Esophagus (tissue), 2 donors: ENCODE measurements around the gene SKP2. TPM values are rescaled to one million over a fixed set of nuclear protein-coding genes. Genes with fewer than 3 reads are reported as not detected.
"Not testable (repeated sequence)": the region's sequence is repeated elsewhere in the genome, so short reads cannot be mapped to it uniquely, and the experiment has no call there.

Source experiments
- H3K27ac ChIP-seq, 2 donors: one replicate each; pipeline ENCODE4 v1.5.1; 2013; ENCODE audit warnings: low read depth in 2 of 2, mild to moderate bottlenecking in 2 of 2, inconsistent platforms in 1 of 2, low read length in 1 of 2, moderate library complexity in 1 of 2
- H3K27me3 ChIP-seq, 2 donors: one replicate each; pipeline ENCODE4 v1.6.1; 2013; ENCODE audit warnings: low read length in 2 of 2, control low read depth in 1 of 2, mild to moderate bottlenecking in 1 of 2; ENCODE audit not compliant: insufficient read depth in 2 of 2, control insufficient read depth in 1 of 2
- H3K36me3 ChIP-seq, 2 donors: one replicate each; pipeline ENCODE4 v1.6.1; 2013; ENCODE audit warnings: low read length in 1 of 2; ENCODE audit not compliant: control insufficient read depth in 2 of 2, insufficient read depth in 2 of 2
- H3K4me1 ChIP-seq, 2 donors: one replicate each; pipeline ENCODE4 v1.6.1; 2013; ENCODE audit warnings: low read length in 1 of 2; ENCODE audit not compliant: control insufficient read depth in 2 of 2, insufficient read depth in 2 of 2
- H3K4me3 ChIP-seq, 2 donors: one replicate each; pipeline ENCODE4 v1.5.1; 2013; ENCODE audit warnings: low read length in 2 of 2, mild to moderate bottlenecking in 2 of 2, low read depth in 1 of 2, moderate library complexity in 1 of 2
- H3K9me3 ChIP-seq, 2 donors: one replicate each; pipeline ENCODE4 v1.6.1; 2013; ENCODE audit warnings: mild to moderate bottlenecking in 2 of 2, low read depth in 1 of 2, low read length in 1 of 2, moderate library complexity in 1 of 2; ENCODE audit not compliant: control insufficient read depth in 2 of 2, insufficient read depth in 1 of 2
- WGBS, 2 donors: extraction: QIAGEN DNeasy Blood & Tissue Kit; methylation state at CpG; one replicate each; pipeline ENCODE4 v1.1.7; 2013; 5-methylcytosine and 5-hydroxymethylcytosine counted together
- polyA plus RNA-seq, 2 donors: library from polyadenylated mRNA; stranded (reverse); fragments of 200-250 nt; gene quantifications; one replicate each; pipeline ENCODE4 v1.2.3, GENCODE V29; 2013
- donor health status: healthy with polysubstance abuse.
- donor health status: Bipolar disorder and iron deficiency.

The SKP2 gene
- polyA plus RNA-seq, 2 donors, result 5.1 to 7.5 TPM

DNA sequence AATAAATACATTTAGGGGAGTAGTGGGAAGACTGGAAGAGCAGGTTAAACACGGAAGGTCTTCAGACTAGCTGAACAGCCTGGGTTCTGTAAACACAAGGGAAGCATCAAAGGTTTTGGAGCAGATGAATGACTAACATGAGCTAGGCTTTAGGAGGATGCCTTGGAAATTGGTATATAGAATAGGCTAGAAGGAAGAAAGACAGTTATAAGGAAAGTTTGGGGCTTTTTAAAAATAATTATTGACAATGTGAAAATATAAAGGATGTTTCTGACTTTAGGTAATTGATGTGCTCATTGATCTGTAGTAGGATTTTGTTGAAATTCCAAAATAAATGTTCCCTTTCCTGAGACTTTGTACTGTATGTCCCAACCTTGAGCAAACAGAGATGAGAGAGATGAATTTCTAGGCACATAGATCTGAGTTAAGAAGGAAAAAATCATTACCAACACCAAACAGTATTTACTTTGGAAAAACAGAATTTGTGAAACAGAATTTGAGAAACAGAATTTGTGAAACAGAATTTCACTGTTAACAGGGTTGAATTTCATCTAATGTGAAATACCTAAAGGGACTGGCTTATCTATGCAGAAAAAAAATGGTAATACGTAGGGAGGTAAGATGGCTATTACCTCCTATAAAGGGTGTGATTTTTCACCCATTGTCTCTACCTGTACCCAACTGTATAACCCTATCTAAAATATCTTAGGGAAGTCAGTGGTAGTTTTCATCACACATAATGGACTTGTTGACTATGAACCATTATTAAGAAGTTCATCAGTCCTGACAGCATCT lies 28.8 kb downstream of the SKP2 start:
- 81 to 82% methylated on average over 2 of the region's 2 CpGs for WGBS, 2 donors
- H3K27me3 ChIP-seq, result no peaks in the 10 kb centered on the region
- no peak overlapping the region for H3K4me3 ChIP-seq
- H3K36me3 ChIP-seq, result no peaks in the 10 kb centered on the region
- no peaks in the 10 kb centered on the region for H3K4me1 ChIP-seq
- H3K27ac ChIP-seq, result no peak overlapping the region
- H3K9me3 ChIP-seq, result no peaks in the 10 kb centered on the region

DNA sequence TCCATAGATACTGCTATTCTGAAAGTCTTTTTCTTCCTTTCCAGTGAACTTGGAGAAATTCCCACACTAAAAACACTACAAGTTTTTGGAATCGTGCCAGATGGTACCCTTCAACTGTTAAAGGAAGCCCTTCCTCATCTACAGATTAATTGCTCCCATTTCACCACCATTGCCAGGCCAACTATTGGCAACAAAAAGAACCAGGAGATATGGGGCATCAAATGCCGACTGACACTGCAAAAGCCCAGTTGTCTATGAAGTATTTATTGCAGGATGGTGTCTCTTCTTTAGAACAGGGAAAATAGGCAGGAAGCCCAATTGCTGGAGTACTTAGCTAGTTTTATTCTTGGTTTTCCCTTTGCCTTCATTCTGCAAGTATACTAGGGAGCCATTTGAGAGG lies 29.9 kb downstream of the SKP2 start:
- no peaks in the 10 kb centered on the region for H3K27me3 ChIP-seq
- no peak overlapping the region for H3K27ac ChIP-seq
- WGBS, 2 donors, result 79 to 85% methylated on average over 2 of the region's 2 CpGs

DNA sequence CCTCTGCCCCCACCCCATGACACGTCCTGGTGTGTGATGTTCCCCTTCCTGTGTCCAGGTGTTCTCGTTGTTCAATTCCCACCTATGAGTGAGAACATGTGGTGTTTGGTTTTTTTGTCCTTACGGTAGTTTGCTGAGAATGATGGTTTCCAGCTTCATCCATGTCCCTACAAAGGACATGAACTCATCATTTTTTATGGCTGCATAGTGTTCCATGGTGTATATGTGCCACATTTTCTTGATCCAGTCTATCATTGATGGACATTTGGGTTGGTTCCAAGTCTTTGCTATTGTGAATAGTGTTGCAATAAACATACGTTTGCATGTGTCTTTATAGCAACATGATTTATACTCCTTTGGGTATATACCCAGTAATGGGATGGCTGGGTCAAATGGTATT lies 32.5 kb downstream of the SKP2 start:
- WGBS, 2 donors, result 84 to 89% methylated on average over 3 of the region's 4 CpGs
- H3K4me1 ChIP-seq, H3K36me3 ChIP-seq, H3K27ac ChIP-seq, H3K27me3 ChIP-seq, H3K4me3 ChIP-seq, H3K9me3 ChIP-seq: not testable (repeated sequence)

More for the DNA sequence above, 29.9 kb downstream of the SKP2 start:
- no peak overlapping the region for H3K4me3 ChIP-seq
- no peaks in the 10 kb centered on the region for H3K9me3 ChIP-seq
- H3K36me3 ChIP-seq, result no peaks in the 10 kb centered on the region
- no peaks in the 10 kb centered on the region for H3K4me1 ChIP-seq

DNA sequence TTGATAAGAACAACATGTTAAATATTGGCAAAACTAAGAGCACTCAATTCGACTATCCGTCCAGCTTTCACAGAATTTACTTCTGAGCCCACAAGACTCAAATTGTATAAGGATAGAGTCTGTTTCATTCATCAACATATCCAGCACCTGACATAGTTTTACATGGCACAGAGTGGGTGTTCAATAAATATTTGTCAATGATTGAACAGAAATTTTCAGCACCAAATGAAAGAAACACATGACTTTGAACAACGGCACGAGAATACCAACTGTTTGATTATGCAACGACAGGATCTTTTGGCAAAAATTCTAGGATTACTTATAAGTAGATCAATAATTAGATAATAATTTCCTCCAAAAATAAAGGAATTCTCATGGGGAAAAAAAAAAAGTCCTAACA lies 41.8 kb downstream of the SKP2 start:
- Histone ChIP-seq H3K4me3 (no peak overlapping the region), H3K27me3 (no peaks in the 10 kb centered on the region), H3K27ac (no peak overlapping the region), H3K4me1 (no peaks in the 10 kb centered on the region), H3K36me3 (no peaks in the 10 kb centered on the region), H3K9me3 (peaks cover 0 to 2% of the 10 kb centered on the region in 2 donors)
- WGBS, 2 donors, result 90 to 96% methylated on average over 5 of the region's 5 CpGs

DNA sequence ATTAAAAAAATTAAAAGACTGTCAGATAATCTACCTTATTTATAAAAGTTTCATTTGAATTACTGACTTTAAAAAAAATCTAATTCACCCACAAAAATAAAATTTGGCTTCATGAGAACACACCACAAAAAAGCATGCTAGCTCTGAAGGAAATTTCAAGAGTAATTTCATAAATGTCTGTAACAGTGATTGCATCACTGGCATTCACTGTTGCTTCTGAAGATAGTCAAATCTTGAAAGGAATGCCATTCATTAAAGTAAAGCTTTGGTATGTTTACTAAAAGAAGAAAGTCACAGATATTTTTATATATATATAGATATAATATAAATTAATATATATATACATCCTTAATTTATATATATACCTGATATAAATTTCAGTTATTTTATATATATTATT lies 46.4 kb downstream of the SKP2 start:
- Histone ChIP-seq H3K27ac (no peak overlapping the region), H3K27me3 (no peaks in the 10 kb centered on the region), H3K36me3 (peaks cover 2 to 4% of the 10 kb centered on the region in 2 donors), H3K4me3 (no peak overlapping the region), H3K9me3 (no peaks in the 10 kb centered on the region), H3K4me1 (no peaks in the 10 kb centered on the region)

DNA sequence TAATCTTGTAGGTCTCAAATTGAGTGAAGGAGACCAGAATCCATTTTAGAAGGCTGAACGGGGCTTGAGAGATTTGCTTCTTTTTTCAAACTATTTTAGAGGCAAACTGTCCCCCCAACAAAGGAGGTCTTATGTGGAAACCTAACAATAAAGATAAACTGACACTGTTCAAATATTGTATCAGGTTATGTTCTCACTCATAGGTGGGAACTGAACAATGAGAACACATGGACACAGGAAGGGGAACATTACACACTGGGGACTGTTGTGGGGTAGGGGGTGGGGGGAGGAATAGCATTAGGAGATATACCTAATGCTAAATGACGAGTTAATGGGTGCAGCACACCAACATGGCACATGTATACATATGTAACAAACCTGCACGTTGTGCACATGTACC lies 46.9 kb downstream of the SKP2 start:
- H3K27ac ChIP-seq, H3K4me1 ChIP-seq, H3K27me3 ChIP-seq, H3K9me3 ChIP-seq, H3K4me3 ChIP-seq, H3K36me3 ChIP-seq: not testable (repeated sequence)
- 69 to 86% methylated on average over 2 to 3 of the region's 3 CpGs for WGBS, 2 donors

DNA sequence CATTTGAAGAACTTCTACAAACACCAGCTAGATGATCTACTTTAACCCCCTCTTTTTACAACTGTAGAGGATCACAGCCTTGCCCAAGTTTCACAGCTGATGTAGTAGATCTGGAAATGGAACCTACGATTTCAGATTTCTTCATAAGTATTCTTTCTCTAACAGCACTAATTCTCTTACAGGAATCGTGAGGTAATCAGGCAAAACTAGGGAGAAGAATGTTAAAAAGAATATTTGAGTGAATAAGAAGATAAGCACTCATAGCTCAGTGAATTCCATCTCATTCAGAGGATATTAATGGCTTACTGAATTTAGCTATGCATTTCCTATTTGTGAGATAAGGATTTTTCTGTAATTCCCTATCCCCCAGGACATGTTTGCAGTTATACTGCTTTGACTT lies 47.7 kb downstream of the SKP2 start:
- no peaks in the 10 kb centered on the region for H3K27me3 ChIP-seq
- H3K4me3 ChIP-seq, result no peak overlapping the region
- no peak overlapping the region for H3K27ac ChIP-seq
- H3K36me3 ChIP-seq, result peaks cover 2 to 5% of the 10 kb centered on the region in 2 donors
- WGBS, 2 donors, result 85% methylated on average over 2 of the region's 2 CpGs
- H3K4me1 ChIP-seq, result no peaks in the 10 kb centered on the region
- H3K9me3 ChIP-seq, result no peaks in the 10 kb centered on the region

DNA sequence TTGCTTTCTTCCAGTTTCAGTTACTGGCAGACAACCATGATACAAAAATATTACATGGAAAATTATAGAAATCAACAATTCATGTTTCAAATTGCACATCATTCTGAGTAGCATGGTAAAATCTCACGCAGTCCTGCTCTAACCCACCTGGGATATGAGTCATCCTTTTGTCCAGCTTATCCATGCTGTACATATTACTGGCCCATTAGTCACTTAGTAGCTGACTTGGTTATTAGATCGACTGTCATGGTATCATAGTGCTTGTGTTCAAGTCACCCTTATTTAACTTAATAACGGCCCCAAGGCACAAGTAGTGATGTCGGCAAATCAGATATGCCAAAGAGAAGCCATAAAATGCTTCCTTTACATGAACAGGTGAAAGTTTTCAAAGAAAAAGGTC lies 48.6 kb downstream of the SKP2 start:
- Histone ChIP-seq H3K27ac (no peak overlapping the region), H3K4me1 (no peaks in the 10 kb centered on the region), H3K36me3 (peaks cover 4 to 5% of the 10 kb centered on the region in 2 donors), H3K9me3 (no peaks in the 10 kb centered on the region), H3K4me3 (no peak overlapping the region), H3K27me3 (no peaks in the 10 kb centered on the region)
- 83 to 90% methylated on average over 4 of the region's 4 CpGs for WGBS, 2 donors

DNA sequence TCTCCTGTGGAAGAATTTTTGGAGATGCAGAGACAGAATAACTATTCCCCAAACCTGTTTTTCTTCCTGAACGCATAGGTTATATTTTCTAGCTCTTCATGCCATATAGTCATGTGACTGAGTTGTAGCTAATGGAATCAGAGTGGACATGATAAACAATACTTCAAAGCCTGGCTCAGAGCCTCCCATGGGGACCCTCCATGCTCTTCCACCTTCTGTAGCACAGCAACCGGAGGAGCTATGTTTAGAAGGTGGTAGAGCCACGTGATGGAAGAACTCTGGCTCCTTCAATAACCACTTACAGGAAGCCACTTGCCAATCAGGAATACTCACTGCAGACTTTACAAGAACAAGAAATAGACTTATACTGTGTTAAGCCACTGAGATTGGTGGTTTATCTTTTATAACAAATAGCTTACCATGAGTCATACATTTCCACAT lies 50.6 kb downstream of the SKP2 start:
- Histone ChIP-seq H3K27me3 (no peaks in the 10 kb centered on the region), H3K27ac (no peak overlapping the region), H3K4me3 (no peak overlapping the region), H3K9me3 (no peaks in the 10 kb centered on the region), H3K4me1 (no peaks in the 10 kb centered on the region), H3K36me3 (peaks cover 4 to 5% of the 10 kb centered on the region in 2 donors)
- 61 to 64% methylated on average over 3 of the region's 3 CpGs for WGBS, 2 donors

DNA sequence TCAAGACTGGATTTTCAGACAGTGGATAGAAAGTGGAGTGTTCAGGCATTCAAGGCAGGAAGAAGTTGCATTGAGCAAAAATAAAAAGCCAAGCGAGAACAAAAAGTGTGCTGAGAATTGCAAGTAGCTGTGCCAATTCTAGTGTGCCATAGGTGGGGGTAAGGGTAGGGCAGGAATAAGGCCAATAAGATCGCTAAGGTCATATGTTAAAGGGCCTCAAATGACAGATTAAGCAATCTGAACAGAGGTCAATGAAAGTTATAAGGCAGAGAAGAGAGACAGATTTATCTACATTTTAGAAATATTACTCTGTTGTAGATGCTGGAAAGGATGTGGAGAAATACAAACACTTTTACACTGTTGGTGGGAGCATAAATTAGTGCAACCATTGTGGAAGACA lies 53.4 kb downstream of the SKP2 start:
- peaks cover 2 to 4% of the 10 kb centered on the region in 2 donors for H3K36me3 ChIP-seq
- 87 to 97% methylated on average over 2 of the region's 2 CpGs for WGBS, 2 donors
- H3K27me3 ChIP-seq, result no peaks in the 10 kb centered on the region
- H3K27ac ChIP-seq, result no peak overlapping the region
- H3K4me3 ChIP-seq, result no peak overlapping the region
- no peaks in the 10 kb centered on the region for H3K9me3 ChIP-seq
- no peaks in the 10 kb centered on the region for H3K4me1 ChIP-seq
